ENCODE measurements around the gene AFAP1L1. TPM values are rescaled to one million over a fixed set of nuclear protein-coding genes. Genes with fewer than 3 reads are reported as not detected.

The AFAP1L1 gene
- polyA plus RNA-seq, 1 experiment, result 1.3 TPM

DNA sequence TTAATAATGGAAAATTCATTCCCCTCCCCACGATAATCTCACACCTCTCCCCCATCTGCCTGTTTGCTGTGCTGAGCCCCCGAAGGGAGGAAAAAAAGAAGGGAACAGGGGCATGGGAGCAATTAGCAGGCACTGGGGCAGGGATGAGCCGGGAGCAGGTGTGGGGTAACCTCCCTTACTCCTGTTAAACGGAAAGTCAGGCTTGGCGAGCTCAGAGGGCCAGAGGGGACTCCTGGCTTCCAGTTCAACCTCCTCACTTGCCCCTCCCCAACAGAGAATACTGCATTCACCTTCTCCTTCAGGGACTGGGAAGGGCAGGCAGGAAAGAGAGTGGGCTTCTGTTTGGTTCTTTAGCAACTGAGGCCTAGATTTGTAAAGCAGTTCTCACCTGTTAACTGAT is 1.6 kb downstream of the AFAP1L1 start:
- DNase-seq (ENCODE audit: low read depth), result no peak
- ChIA-PET CTCF (no interaction called here), POLR2A (interaction anchor here (1.1 kb wide), 1 partner anchor 47 kb away, joined by 3 read pairs; no protein-coding TSS in a partner anchor)
- no peaks in the 10 kb centered on the region for H3K27me3 ChIP-seq (ENCODE audit: control insufficient read depth, insufficient read depth, low read length)
- no peaks in the 10 kb centered on the region for H3K36me3 ChIP-seq (ENCODE audit: control insufficient read depth, insufficient read depth, low read length)
- H3K4me3 ChIP-seq (ENCODE audit: low read depth, low read length), result no peak overlapping the region
- TF ChIP-seq, protein P1, sequence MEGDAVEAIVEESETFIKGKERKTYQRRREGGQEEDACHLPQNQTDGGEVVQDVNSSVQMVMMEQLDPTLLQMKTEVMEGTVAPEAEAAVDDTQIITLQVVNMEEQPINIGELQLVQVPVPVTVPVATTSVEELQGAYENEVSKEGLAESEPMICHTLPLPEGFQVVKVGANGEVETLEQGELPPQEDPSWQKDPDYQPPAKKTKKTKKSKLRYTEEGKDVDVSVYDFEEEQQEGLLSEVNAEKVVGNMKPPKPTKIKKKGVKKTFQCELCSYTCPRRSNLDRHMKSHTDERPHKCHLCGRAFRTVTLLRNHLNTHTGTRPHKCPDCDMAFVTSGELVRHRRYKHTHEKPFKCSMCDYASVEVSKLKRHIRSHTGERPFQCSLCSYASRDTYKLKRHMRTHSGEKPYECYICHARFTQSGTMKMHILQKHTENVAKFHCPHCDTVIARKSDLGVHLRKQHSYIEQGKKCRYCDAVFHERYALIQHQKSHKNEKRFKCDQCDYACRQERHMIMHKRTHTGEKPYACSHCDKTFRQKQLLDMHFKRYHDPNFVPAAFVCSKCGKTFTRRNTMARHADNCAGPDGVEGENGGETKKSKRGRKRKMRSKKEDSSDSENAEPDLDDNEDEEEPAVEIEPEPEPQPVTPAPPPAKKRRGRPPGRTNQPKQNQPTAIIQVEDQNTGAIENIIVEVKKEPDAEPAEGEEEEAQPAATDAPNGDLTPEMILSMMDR (IDR thresholded peaks at IDR 0.05; ENCODE audit: insufficient read depth, low read depth, low read length), result no peak

DNA sequence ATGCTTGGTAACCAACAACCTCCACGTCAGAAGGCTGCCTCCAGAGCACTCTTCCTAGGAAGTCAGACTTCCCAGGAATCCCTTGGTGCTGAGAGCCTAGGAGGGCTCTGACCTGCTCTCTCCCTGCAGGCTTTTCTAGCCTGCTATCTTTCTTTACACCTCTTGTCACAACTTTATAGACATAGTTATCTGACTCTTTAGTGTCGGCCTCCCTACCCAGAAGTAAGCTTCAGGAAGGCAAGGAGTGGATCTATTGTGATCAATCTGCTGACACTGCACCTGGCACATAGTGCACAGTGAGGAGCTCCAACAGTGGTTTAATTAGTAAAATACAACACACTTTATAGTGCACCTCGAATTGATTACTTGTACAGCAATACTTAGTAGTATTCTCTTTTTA is 2.3 kb downstream of the AFAP1L1 start:
- TF ChIP-seq, protein P1 (IDR thresholded peaks at IDR 0.05; ENCODE audit: insufficient read depth, low read depth, low read length), result no peak
- H3K4me3 ChIP-seq (ENCODE audit: low read depth, low read length), result no peak overlapping the region
- ChIA-PET POLR2A (no interaction called here), CTCF (interaction anchor here (1.9 kb wide), 1 partner anchor 9 kb away, joined by 8 read pairs; no protein-coding TSS in a partner anchor)
- H3K27me3 ChIP-seq (ENCODE audit: control insufficient read depth, insufficient read depth, low read length), result no peaks in the 10 kb centered on the region
- H3K36me3 ChIP-seq (ENCODE audit: control insufficient read depth, insufficient read depth, low read length), result no peaks in the 10 kb centered on the region
- no peak for DNase-seq (ENCODE audit: low read depth)

DNA sequence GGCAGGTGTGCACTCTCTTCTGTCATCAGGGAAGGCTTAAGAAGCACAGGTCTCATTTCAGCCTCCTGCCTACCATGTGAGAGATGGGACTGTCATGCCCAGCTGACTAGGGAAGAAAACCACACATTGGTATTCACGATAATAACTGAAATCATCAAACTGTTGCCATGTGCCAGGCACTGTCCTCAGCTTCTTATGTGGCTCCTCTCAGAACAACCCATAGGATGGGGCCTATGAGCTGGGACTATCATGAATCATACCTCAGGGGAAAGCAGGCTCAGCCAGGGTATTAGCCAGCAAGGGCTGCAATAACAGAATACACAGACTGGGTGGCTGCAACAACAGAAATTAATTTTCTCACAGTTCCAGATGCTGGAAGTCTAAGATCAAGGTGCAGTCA is 3.3 kb downstream of the AFAP1L1 start:
- DNase-seq (ENCODE audit: low read depth), result no peak
- Histone ChIP-seq H3K27me3 (ENCODE audit: control insufficient read depth, insufficient read depth, low read length) (no peaks in the 10 kb centered on the region), H3K4me3 (ENCODE audit: low read depth, low read length) (no peak overlapping the region), H3K36me3 (ENCODE audit: control insufficient read depth, insufficient read depth, low read length) (no peaks in the 10 kb centered on the region)
- ChIA-PET CTCF (interaction anchor here (0.7 to 1.9 kb wide), 2 partner anchors 10 to 159 kb away, joined by 3 to 8 read pairs; no protein-coding TSS in a partner anchor), POLR2A (no interaction called here)
- TF ChIP-seq, protein P1 (IDR thresholded peaks at IDR 0.05; ENCODE audit: insufficient read depth, low read depth, low read length), result no peak

DNA sequence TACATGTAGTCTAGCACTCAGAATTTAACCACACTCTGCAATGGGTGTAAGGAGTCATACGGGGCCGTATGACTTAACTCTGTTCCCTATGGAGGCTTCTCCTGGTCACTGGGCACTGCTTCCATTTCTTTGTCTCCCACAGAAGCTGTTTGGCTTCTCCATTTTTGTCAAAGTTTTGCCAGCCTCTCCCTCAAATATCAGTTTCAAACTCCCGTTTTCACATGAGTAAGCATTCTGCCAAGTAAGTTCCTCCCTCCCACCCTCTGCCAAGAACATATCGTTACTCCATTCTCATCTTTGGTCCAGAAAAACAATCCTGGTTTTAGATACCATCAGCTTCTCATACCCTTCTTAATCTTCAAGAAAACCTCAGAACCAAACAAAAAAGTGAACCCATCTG is 6.1 kb downstream of the AFAP1L1 start:
- ChIA-PET CTCF (interaction anchor here (2.6 to 2.9 kb wide), 2 partner anchors 8 to 12 kb away, joined by 8 to 12 read pairs; no protein-coding TSS in a partner anchor), POLR2A (no interaction called here)
- H3K4me3 ChIP-seq (ENCODE audit: low read depth, low read length), result no peak overlapping the region
- TF ChIP-seq, protein P1 (IDR thresholded peaks at IDR 0.05; ENCODE audit: insufficient read depth, low read depth, low read length), result no peak
- H3K27me3 ChIP-seq (ENCODE audit: control insufficient read depth, insufficient read depth, low read length), result no peaks in the 10 kb centered on the region
- no peak for DNase-seq (ENCODE audit: low read depth)
- H3K36me3 ChIP-seq (ENCODE audit: control insufficient read depth, insufficient read depth, low read length), result no peaks in the 10 kb centered on the region

DNA sequence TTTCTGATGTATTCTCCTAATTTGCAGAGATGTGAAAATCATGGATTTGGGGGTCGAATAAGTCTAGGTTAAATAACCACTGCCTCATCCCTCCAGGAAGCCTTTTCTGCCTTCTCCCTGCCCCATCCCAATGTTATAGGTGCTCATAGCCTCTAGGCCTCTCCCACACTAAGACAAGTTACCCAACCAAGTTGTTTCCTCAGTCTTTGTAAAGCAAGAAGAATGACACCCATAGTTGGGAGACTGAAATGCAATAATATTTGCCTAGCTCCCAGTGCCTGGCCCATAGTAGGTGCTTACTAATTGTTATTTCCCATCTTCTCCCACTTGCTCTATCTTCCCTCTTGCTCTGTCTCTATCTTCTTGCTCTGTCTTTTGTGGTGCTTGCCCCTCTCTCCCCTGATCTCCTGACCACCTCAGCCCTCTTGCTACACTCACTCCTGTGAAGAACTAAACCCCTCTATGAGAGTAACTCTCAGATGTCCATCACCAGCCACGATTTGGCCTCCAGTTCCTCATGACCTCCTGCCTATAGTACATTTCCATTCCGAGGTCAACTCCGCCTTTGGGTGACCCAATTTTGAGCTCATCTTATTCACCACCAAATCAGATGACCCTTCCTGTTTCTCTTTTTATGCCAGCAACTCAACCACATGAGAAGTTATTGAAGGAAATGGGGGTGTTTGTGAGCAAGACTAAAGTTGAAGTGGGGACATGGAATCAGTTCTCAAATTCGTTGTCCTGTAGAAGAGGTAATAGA is 7.0 kb downstream of the AFAP1L1 start:
- POLR2A ChIA-PET, result no interaction called here
- Histone ChIP-seq H3K4me3 (ENCODE audit: low read depth, low read length) (no peak overlapping the region), H3K27me3 (ENCODE audit: control insufficient read depth, insufficient read depth, low read length) (no peaks in the 10 kb centered on the region), H3K36me3 (ENCODE audit: control insufficient read depth, insufficient read depth, low read length) (no peaks in the 10 kb centered on the region)
- TF ChIP-seq, protein P1 (IDR thresholded peaks at IDR 0.05; ENCODE audit: insufficient read depth, low read depth, low read length), result no peak
- DNase-seq (ENCODE audit: low read depth), result no peak
- CTCF ChIA-PET, result interaction anchor here (1.0 to 2.9 kb wide), 5 partner anchors 9 to 153 kb away, joined by 3 to 12 read pairs (median 4); partner anchors contain the start of gene ABLIM3
